ENCODE measurements around the gene C18orf54.

The C18orf54 gene

DNA sequence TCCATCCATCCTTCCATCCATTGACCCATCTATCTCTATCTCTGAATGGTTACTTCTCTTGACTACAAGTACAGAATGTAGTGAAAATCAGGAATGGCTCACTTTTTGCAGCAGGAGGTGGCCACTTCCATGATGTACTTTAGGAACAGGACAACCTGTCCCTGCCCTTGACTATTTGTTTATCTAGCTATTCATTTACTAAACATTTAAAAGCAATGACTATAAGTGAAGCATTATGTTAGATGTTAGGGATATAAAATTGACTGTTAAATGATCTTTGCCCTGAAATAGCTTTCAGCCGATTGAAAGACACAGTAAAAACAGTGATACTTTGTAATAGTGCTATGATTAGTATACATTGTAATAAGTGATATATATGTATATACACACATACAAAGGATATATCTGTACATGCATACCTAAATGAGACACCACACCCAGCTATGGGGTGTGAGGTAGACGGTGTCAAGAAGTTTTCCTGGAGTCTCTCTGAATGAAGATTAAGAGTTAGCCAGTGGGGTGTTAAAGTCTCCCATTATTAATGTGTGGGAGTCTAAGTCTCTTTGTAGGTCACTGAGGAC, 68.5 kb downstream of the C18orf54 start:
- no peaks in the 10 kb centered on the region for H3K9me3 ChIP-seq (ENCODE audit: insufficient read depth, low read depth, low read length)
- H3K4me1 ChIP-seq (ENCODE audit: insufficient read depth, low read length): no peaks in the 10 kb centered on the region
- no peaks in the 10 kb centered on the region for H3K36me3 ChIP-seq (ENCODE audit: insufficient read depth, low read depth, low read length)
- H3K4me3 ChIP-seq (ENCODE audit: low read length): no peak overlapping the region
- H3K27ac ChIP-seq (ENCODE audit: low read length): no peak overlapping the region
- no peak overlapping the region for H3K9ac ChIP-seq (ENCODE audit: low read depth, low read length)
- H3K27me3 ChIP-seq (ENCODE audit: insufficient read depth, low read length): no peaks in the 10 kb centered on the region
